ENCODE results near the gene RNF26. TPM values are rescaled to one million over a fixed set of nuclear protein-coding genes. Genes with fewer than 3 reads are reported as not detected.

The RNF26 gene
- total RNA-seq (2014; rRNA removed; shearing (Covaris generic)): 6.1 and 7.7 TPM in 2 replicates
- 5.6 and 5.7 TPM in 2 replicates for polyA plus RNA-seq (2014; cell fraction: nucleus; rRNA removed)

- peak; percentile 96 for DNase-seq (ENCODE audit: extremely low read depth, low read depth)
Measured at GRCh38 chr11:119334174-119334930, at the start of gene RNF26. Gene RNF26 (plus strand): TSS chr11:119334527. CDS start chr11:119335123, 596 bp downstream.

- no peak for DNase-seq (ENCODE audit: extremely low read depth, low read depth)
Measured at GRCh38 chr11:119285431-119285830, 48.9 kb upstream of the RNF26 start.

GRCh38 chr11:119288219-119288618 lies 46.1 kb upstream of the RNF26 start:
- no peak for DNase-seq (ENCODE audit: extremely low read depth, low read depth)

GRCh38 chr11:119290894-119291497 lies 43.3 kb upstream of the RNF26 start:
- no peak for DNase-seq (ENCODE audit: extremely low read depth, low read depth)

- DNase-seq (ENCODE audit: extremely low read depth, low read depth): no peak
Measured at GRCh38 chr11:119293461-119293860, 40.9 kb upstream of the RNF26 start.

- no peak for DNase-seq (ENCODE audit: extremely low read depth, low read depth)
Measured at GRCh38 chr11:119295178-119295577, 39.1 kb upstream of the RNF26 start.

GRCh38 chr11:119297938-119298337 lies 36.4 kb upstream of the RNF26 start:
- no peak for DNase-seq (ENCODE audit: extremely low read depth, low read depth)

GRCh38 chr11:119298726-119299125 lies 35.6 kb upstream of the RNF26 start:
- no peak for DNase-seq (ENCODE audit: extremely low read depth, low read depth)

- DNase-seq (ENCODE audit: extremely low read depth, low read depth): no peak
Measured at GRCh38 chr11:119299416-119299815, 34.9 kb upstream of the RNF26 start.

- no peak for DNase-seq (ENCODE audit: extremely low read depth, low read depth)
Measured at GRCh38 chr11:119300198-119300964, 33.9 kb upstream of the RNF26 start.

- no peak for DNase-seq (ENCODE audit: extremely low read depth, low read depth)
Measured at GRCh38 chr11:119303227-119303718, 31.1 kb upstream of the RNF26 start.

- no peak for DNase-seq (ENCODE audit: extremely low read depth, low read depth)
Measured at GRCh38 chr11:119305556-119306372, 28.6 kb upstream of the RNF26 start.

GRCh38 chr11:119306373-119306890 lies 27.9 kb upstream of the RNF26 start:
- no peak for DNase-seq (ENCODE audit: extremely low read depth, low read depth)

GRCh38 chr11:119307219-119307618 lies 27.1 kb upstream of the RNF26 start:
- DNase-seq (ENCODE audit: extremely low read depth, low read depth): no peak

GRCh38 chr11:119307974-119308373 lies 26.4 kb upstream of the RNF26 start:
- no peak for DNase-seq (ENCODE audit: extremely low read depth, low read depth)

GRCh38 chr11:119309411-119309810 lies 24.9 kb upstream of the RNF26 start:
- no peak for DNase-seq (ENCODE audit: extremely low read depth, low read depth)

GRCh38 chr11:119309953-119310681 lies 24.2 kb upstream of the RNF26 start:
- no peak for DNase-seq (ENCODE audit: extremely low read depth, low read depth)

- no peak for DNase-seq (ENCODE audit: extremely low read depth, low read depth)
Measured at GRCh38 chr11:119310682-119311052, 23.7 kb upstream of the RNF26 start.

- DNase-seq (ENCODE audit: extremely low read depth, low read depth): no peak
Measured at GRCh38 chr11:119314726-119315125, 19.6 kb upstream of the RNF26 start.
